Neuronal stem cell (in vitro differentiated cells): ENCODE results near the gene GCAT.

Experiments used
- DNase-seq: peaks from one replicate; pipeline ENCODE4 v3.0.0-alpha.2; 2013; ENCODE audit warnings: low spot score
- H2AFZ ChIP-seq: one replicate; pipeline ENCODE4 v1.6.1; 2013; ENCODE audit warnings: mild to moderate bottlenecking, low read length, inconsistent platforms
- H2AK5ac ChIP-seq: 2 replicates; pipeline ENCODE4 v1.6.1; 2013; ENCODE audit warnings: low read depth, mild to moderate bottlenecking, inconsistent platforms, low read length, moderate library complexity, mixed read lengths
- H2BK120ac ChIP-seq: 2 replicates; pipeline ENCODE4 v1.6.1; 2013; ENCODE audit warnings: low read depth, mild to moderate bottlenecking, inconsistent platforms, low read length, moderate library complexity, mixed read lengths
- H2BK12ac ChIP-seq: one replicate; pipeline ENCODE4 v1.6.1; 2013; ENCODE audit warnings: low read length, inconsistent platforms
- H2BK15ac ChIP-seq: 2 replicates; pipeline ENCODE4 v1.6.1; 2013; ENCODE audit warnings: mild to moderate bottlenecking, low read length, inconsistent platforms, mixed read lengths
- H2BK5ac ChIP-seq: one replicate; pipeline ENCODE4 v1.6.1; 2013; ENCODE audit warnings: inconsistent platforms, mild to moderate bottlenecking, low read length, moderate library complexity
- H3K14ac ChIP-seq: one replicate; pipeline ENCODE4 v1.6.1; 2013; ENCODE audit warnings: low read length, inconsistent platforms
- H3K18ac ChIP-seq: 2 replicates; pipeline ENCODE4 v1.6.1; 2013; ENCODE audit warnings: low read length, inconsistent platforms
- H3K23ac ChIP-seq: 2 replicates; pipeline ENCODE4 v1.6.1; 2013; ENCODE audit warnings: low read depth, mild to moderate bottlenecking, mixed read lengths, low read length, inconsistent platforms; ENCODE audit not compliant: poor library complexity
- H3K27ac ChIP-seq: replicated peaks from 3 replicates; pipeline ENCODE4 v1.5.1; 2013; ENCODE audit warnings: low read length, inconsistent platforms
- H3K27me3 ChIP-seq, 3 experiments: 2 replicates each; pipeline ENCODE4 v1.6.1; 2013; ENCODE audit warnings: low read length in 3 of 3, mild to moderate bottlenecking in 2 of 3, inconsistent platforms in 1 of 3, low read depth in 1 of 3, mixed read lengths in 1 of 3, moderate library complexity in 1 of 3; ENCODE audit not compliant: control insufficient read depth in 3 of 3, insufficient read depth in 3 of 3
- H3K36me3 ChIP-seq, 2 donors: replicated peaks in 1 of 2; 2 replicates each; pipeline ENCODE4 v1.6.1; 2013; ENCODE audit warnings: low read length in 2 of 2; ENCODE audit not compliant: control insufficient read depth in 2 of 2, insufficient read depth in 2 of 2
- H3K4ac ChIP-seq: 2 replicates; pipeline ENCODE4 v1.6.1; 2013; ENCODE audit warnings: inconsistent platforms, mild to moderate bottlenecking, low read length, moderate library complexity
- H3K4me1 ChIP-seq, 2 donors: 1 replicate in 1 of 2; 2 replicates in 1 of 2; pipeline ENCODE4 v1.6.1; 2013; ENCODE audit warnings: low read length in 2 of 2, low read depth in 1 of 2; ENCODE audit not compliant: control insufficient read depth in 2 of 2, insufficient read depth in 1 of 2
- H3K4me2 ChIP-seq: one replicate; pipeline ENCODE4 v1.6.1; 2013; ENCODE audit warnings: mild to moderate bottlenecking, low read length, inconsistent platforms; ENCODE audit not compliant: insufficient read depth, poor library complexity, severe bottlenecking
- H3K4me3 ChIP-seq, 2 donors: 2 replicates each; pipeline ENCODE4 v1.5.1; 2013; ENCODE audit warnings: low read length in 2 of 2, mild to moderate bottlenecking in 2 of 2, inconsistent platforms in 1 of 2, moderate library complexity in 1 of 2
- H3K79me1 ChIP-seq: one replicate; pipeline ENCODE4 v1.6.1; 2013; ENCODE audit warnings: low read depth, mild to moderate bottlenecking, inconsistent platforms, low read length, moderate library complexity
- H3K9ac ChIP-seq: one replicate; pipeline ENCODE4 v1.6.1; 2013; ENCODE audit warnings: mild to moderate bottlenecking, low read depth, low read length, inconsistent platforms; ENCODE audit not compliant: poor library complexity
- H3K9me3 ChIP-seq, 2 donors: replicated peaks in 1 of 2; 2 replicates each; pipeline versions ENCODE3 to v1.6.1; 2013; ENCODE audit warnings: low read length in 2 of 2, mild to moderate bottlenecking in 2 of 2, inconsistent platforms in 1 of 2, low read depth in 1 of 2, mixed read lengths in 1 of 2, moderate library complexity in 1 of 2; ENCODE audit not compliant: control insufficient read depth in 2 of 2, insufficient read depth in 1 of 2
- H4K8ac ChIP-seq: one replicate; pipeline ENCODE4 v1.6.1; 2013; ENCODE audit warnings: low read depth, mild to moderate bottlenecking, inconsistent platforms, low read length, moderate library complexity
- H4K91ac ChIP-seq: one replicate; pipeline ENCODE4 v1.6.1; 2013; ENCODE audit warnings: low read length, low read depth, mild to moderate bottlenecking, inconsistent platforms; ENCODE audit not compliant: poor library complexity
- WGBS, 2 donors: extraction: QIAGEN DNeasy Blood & Tissue Kit; methylation state at CpG; one replicate each; pipeline ENCODE4 v1.1.7; 2013; ENCODE audit warnings: missing lambda C conversion rate in 2 of 2, mixed read lengths in 1 of 2; ENCODE audit not compliant: insufficient read length in 2 of 2, insufficient replicate concordance in 1 of 2; ENCODE audit errors: extremely low coverage in 2 of 2; 5-methylcytosine and 5-hydroxymethylcytosine counted together

GCAT gene

GRCh38 chr22:37817705-37818408, 10.1 kb downstream of the GCAT start:
- peaks cover 0 to 2% of the 10 kb centered on the region in 2 donors for H3K9me3 ChIP-seq
- H2AK5ac ChIP-seq = no peak overlapping the region
- H3K23ac ChIP-seq = peak overlapping the region; percentile 87
- H3K9ac ChIP-seq = peak overlapping the region; percentile 89
- H4K91ac ChIP-seq = no peak overlapping the region
- H2BK120ac ChIP-seq = no peak overlapping the region
- H3K36me3 ChIP-seq = peaks cover 16 to 31% of the 10 kb centered on the region in 2 donors
- no peak overlapping the region for H3K4ac ChIP-seq
- DNase-seq = peak; percentile 78
- H3K14ac ChIP-seq = peak overlapping the region; percentile 22
- no peaks in the 10 kb centered on the region for H3K79me1 ChIP-seq
- H3K4me3 ChIP-seq = peak overlapping the region; percentile 44 to 68
- no peak overlapping the region for H3K27ac ChIP-seq
- no peak overlapping the region for H2BK15ac ChIP-seq
- peaks cover 0 to 27% (median 8%) of the 10 kb centered on the region in 3 experiments for H3K27me3 ChIP-seq
- H4K8ac ChIP-seq = no peak overlapping the region
- peak overlapping the region; percentile 90 for H3K4me2 ChIP-seq
- no CpG with 5 or more reads among the region's 29 CpGs for WGBS, 2 donors
- peak overlapping the region; percentile 84 for H3K18ac ChIP-seq
- peak overlapping the region; percentile 88 for H2BK5ac ChIP-seq
- H2BK12ac ChIP-seq = no peak overlapping the region
- H2AFZ ChIP-seq = peak overlapping the region; percentile 93
- H3K4me1 ChIP-seq = peaks cover 14 to 17% of the 10 kb centered on the region in 2 donors

GRCh38 chr22:37818409-37819104, 10.8 kb downstream of the GCAT start:
- H3K4me3 ChIP-seq = peak overlapping the region; percentile 44 to 60
- peak overlapping the region; percentile 88 for H2BK5ac ChIP-seq
- H4K8ac ChIP-seq = peak overlapping the region; percentile 31
- no peak overlapping the region for H3K4ac ChIP-seq
- peak overlapping the region; percentile 89 for H3K9ac ChIP-seq
- no peak for DNase-seq
- H3K36me3 ChIP-seq = peaks cover 13 to 26% of the 10 kb centered on the region in 2 donors
- H2BK15ac ChIP-seq = no peak overlapping the region
- no peak overlapping the region for H2BK12ac ChIP-seq
- H2AK5ac ChIP-seq = peak overlapping the region; percentile 79
- H3K79me1 ChIP-seq = no peaks in the 10 kb centered on the region
- H2AFZ ChIP-seq = peak overlapping the region; percentile 93
- peak overlapping the region; percentile 90 for H3K4me2 ChIP-seq
- peaks cover 0 to 2% of the 10 kb centered on the region in 2 donors for H3K9me3 ChIP-seq
- peak overlapping the region; percentile 84 for H3K18ac ChIP-seq
- H4K91ac ChIP-seq = no peak overlapping the region
- peaks cover 0 to 34% (median 8%) of the 10 kb centered on the region in 3 experiments for H3K27me3 ChIP-seq
- H3K4me1 ChIP-seq = peaks cover 17 to 18% of the 10 kb centered on the region in 2 donors
- WGBS, 2 donors = no CpG with 5 or more reads among the region's 68 CpGs
- no peak overlapping the region for H2BK120ac ChIP-seq
- peak overlapping the region; percentile 87 for H3K23ac ChIP-seq
- peak overlapping the region; percentile 86 for H3K14ac ChIP-seq
- no peak overlapping the region for H3K27ac ChIP-seq

- no peaks in the 10 kb centered on the region for H3K79me1 ChIP-seq
- H4K8ac ChIP-seq = no peak overlapping the region
- H3K18ac ChIP-seq = peak overlapping the region; percentile 44
- H3K27me3 ChIP-seq = peaks cover 0 to 38% (median 10%) of the 10 kb centered on the region in 3 experiments
- H3K36me3 ChIP-seq = peaks cover 13 to 23% of the 10 kb centered on the region in 2 donors
- H2AK5ac ChIP-seq = peak overlapping the region; percentile 79
- H4K91ac ChIP-seq = no peak overlapping the region
- peak overlapping the region; percentile 87 for H3K23ac ChIP-seq
- no peak overlapping the region for H2BK12ac ChIP-seq
- no peak overlapping the region for H2BK120ac ChIP-seq
- peaks cover 18 to 20% of the 10 kb centered on the region in 2 donors for H3K4me1 ChIP-seq
- H3K4me2 ChIP-seq = no peak overlapping the region
- H2BK15ac ChIP-seq = no peak overlapping the region
- H3K27ac ChIP-seq = no peak overlapping the region
- peak overlapping the region; percentile 93 for H2AFZ ChIP-seq
- no CpG with 5 or more reads among the region's 14 CpGs for WGBS, 2 donors
- H3K4ac ChIP-seq = no peak overlapping the region
- H3K9ac ChIP-seq = peak overlapping the region; percentile 89
- DNase-seq = no peak
- no peak overlapping the region for H3K4me3 ChIP-seq
- H2BK5ac ChIP-seq = peak overlapping the region; percentile 88
- peaks cover 0 to 2% of the 10 kb centered on the region in 2 donors for H3K9me3 ChIP-seq
- H3K14ac ChIP-seq = peak overlapping the region; percentile 86
Measured at GRCh38 chr22:37819105-37819433, 11.3 kb downstream of the GCAT start.

- WGBS, 2 donors = no CpG with 5 or more reads among the region's 5 CpGs
- no peak for DNase-seq
- Histone ChIP-seq H3K4me3 (no peak overlapping the region), H4K91ac (no peak overlapping the region), H2AFZ (no peak overlapping the region), H3K27me3 (peaks cover 0 to 51% (median 22%) of the 10 kb centered on the region in 3 experiments), H3K23ac (no peak overlapping the region), H3K79me1 (no peaks in the 10 kb centered on the region), H2AK5ac (no peak overlapping the region), H3K4ac (no peak overlapping the region), H2BK120ac (no peak overlapping the region), H2BK12ac (no peak overlapping the region), H2BK5ac (no peak overlapping the region), H2BK15ac (no peak overlapping the region), H3K36me3 (peaks cover 8 to 13% of the 10 kb centered on the region in 2 donors), H3K14ac (no peak overlapping the region), H3K9me3 (peaks cover 0 to 2% of the 10 kb centered on the region in 2 donors), H3K9ac (no peak overlapping the region), H4K8ac (no peak overlapping the region), H3K27ac (no peak overlapping the region), H3K4me1 (peaks cover 18 to 22% of the 10 kb centered on the region in 2 donors), H3K4me2 (no peak overlapping the region), H3K18ac (no peak overlapping the region)
Measured at GRCh38 chr22:37820350-37820749, 12.6 kb downstream of the GCAT start.
